ENCODE results near the gene LAMA2.

- TF ChIP-seq, protein P1, sequence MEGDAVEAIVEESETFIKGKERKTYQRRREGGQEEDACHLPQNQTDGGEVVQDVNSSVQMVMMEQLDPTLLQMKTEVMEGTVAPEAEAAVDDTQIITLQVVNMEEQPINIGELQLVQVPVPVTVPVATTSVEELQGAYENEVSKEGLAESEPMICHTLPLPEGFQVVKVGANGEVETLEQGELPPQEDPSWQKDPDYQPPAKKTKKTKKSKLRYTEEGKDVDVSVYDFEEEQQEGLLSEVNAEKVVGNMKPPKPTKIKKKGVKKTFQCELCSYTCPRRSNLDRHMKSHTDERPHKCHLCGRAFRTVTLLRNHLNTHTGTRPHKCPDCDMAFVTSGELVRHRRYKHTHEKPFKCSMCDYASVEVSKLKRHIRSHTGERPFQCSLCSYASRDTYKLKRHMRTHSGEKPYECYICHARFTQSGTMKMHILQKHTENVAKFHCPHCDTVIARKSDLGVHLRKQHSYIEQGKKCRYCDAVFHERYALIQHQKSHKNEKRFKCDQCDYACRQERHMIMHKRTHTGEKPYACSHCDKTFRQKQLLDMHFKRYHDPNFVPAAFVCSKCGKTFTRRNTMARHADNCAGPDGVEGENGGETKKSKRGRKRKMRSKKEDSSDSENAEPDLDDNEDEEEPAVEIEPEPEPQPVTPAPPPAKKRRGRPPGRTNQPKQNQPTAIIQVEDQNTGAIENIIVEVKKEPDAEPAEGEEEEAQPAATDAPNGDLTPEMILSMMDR (IDR thresholded peaks at IDR 0.05): no peak
- TF ChIP-seq POLR2A (IDR thresholded peaks at IDR 0.05): no peak
Observed at GRCh38 chr6:129188306-129188705, 305.4 kb downstream of the LAMA2 start.

All from right lobe of liver (tissue), 4 donors.